Activated CD8-positive, alpha-beta memory T cell treated with anti-CD3 and anti-CD28 coated beads for 48 hours (primary cell): Measurements from ENCODE around the gene SLC25A23.

ENCODE experiments used
- DNase-seq, 3 experiments: peaks; one replicate each; pipeline ENCODE4 v3.0.0-alpha.2; 2020; ENCODE audit warnings: low read depth in 2 of 3, low spot score in 2 of 3

SLC25A23 gene

DNA sequence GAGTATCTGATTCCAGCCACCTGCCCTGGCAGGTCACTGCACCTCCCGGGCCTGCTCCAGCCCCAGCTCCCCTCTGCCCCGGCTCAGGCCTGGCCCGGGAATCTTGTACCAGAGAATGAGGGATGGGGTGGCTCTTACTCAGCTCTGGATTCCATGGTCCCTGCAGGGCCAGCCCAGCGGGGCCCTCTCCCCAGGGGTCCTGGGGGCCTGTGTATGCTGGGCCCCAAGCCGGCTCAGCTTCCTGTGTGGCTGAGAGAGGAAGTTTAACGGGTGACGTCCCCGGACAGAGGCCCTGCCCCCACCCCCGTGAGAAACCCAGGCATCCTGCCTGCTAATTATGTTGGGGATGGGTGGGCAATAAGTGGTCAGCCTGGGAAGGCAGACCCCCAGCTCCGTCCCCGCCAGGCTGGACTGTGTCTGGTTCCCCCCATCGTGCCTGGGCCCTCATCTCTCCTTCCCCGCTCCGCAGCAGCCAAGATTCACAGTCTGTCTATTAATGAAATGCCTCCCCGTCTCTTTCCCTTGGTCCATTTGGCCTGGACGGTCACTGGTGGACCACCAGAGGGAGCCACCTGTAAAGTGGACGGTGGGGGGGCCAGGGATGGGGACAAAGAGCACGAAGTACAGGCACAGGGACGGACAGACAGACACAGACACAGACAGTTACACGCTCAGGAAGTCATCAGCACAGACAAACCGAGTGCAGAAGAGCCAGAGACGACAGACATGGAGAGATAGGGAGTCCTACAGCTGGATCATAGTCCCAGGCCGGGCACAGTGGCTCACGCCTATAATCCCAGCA lies 22.1 kb upstream of the SLC25A23 start, which contains the start of gene DENND1C:
DENND1C (minus strand) TSS at position 247 of the 802 bp plus-strand sequence; CDS start at position 155, 92 bp downstream.
- DNase-seq: peak in 2 of 3 experiments; percentile 41 to 52

DNA sequence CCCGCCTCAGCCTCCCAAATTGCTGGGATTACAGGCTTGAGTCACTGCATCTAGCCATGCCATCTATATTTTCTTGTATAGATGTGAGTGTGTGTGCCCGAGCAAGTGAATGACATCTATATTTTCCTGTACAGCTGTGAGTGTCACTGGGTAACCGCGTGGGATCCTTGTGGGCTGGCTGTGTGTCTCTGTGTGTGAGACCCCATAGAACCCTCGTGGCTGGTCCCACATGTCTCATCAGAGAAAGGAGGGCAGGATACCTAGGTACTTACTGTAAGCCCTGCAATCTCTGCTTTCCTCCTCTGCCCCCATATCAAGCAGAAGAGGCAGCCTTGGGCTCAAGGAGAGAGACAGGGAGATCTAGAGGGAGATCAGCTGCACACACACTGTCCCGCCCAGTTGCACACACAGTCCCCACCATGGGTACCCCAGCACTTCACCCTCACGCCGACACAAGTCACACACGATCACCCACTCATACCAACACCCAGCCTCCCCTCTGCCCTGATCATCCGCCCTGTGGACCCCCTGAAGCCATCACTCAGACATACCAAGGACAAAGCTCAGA lies 21.3 kb upstream of the SLC25A23 start:
- no peak for DNase-seq

- DNase-seq: no peak
Measured at GRCh38 chr19:6479836-6480398, 20.3 kb upstream of the SLC25A23 start.

- no peak for DNase-seq
Measured at GRCh38 chr19:6478815-6479214, 19.2 kb upstream of the SLC25A23 start.

GRCh38 chr19:6476896-6477431 lies 17.4 kb upstream of the SLC25A23 start:
- no peak for DNase-seq

DNA sequence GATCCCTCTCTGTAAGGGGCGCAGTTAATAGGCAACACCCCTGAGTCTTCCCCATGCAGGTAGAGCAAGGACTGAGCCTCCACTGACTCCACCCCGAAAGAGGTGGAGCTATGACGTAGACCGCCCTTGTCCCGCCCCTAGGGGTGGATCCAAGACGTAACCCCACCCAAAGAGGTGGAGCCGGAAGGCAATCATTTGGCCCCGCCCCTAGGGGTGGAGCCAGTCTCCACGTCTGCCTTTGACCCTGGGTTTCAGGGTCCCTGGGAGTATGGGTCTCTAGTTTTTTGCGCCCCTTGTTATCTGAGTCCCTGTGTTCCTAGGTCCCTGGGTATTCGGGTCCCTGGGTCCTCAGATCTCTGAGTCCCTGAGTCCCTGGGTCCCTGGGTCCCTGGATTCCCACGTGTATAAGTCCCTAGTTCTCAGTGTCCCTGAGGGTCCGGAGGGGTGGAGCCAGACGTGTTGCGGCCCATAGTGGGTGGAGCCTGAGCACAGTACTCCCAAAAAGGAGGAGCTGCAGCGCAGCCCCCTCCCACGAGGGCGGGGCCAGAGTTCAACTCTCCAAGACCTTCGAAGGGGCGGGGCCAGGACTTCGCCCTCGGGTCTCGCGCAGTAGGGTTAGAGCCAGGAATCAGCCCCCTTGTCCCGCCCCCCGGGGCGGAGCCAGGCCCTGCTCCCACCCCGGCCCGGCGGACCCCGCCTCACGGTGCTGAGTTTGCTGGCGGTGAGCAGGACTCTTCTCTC lies 16.7 kb upstream of the SLC25A23 start:
- peak; percentile 29 to 71 (median 68) for DNase-seq

DNA sequence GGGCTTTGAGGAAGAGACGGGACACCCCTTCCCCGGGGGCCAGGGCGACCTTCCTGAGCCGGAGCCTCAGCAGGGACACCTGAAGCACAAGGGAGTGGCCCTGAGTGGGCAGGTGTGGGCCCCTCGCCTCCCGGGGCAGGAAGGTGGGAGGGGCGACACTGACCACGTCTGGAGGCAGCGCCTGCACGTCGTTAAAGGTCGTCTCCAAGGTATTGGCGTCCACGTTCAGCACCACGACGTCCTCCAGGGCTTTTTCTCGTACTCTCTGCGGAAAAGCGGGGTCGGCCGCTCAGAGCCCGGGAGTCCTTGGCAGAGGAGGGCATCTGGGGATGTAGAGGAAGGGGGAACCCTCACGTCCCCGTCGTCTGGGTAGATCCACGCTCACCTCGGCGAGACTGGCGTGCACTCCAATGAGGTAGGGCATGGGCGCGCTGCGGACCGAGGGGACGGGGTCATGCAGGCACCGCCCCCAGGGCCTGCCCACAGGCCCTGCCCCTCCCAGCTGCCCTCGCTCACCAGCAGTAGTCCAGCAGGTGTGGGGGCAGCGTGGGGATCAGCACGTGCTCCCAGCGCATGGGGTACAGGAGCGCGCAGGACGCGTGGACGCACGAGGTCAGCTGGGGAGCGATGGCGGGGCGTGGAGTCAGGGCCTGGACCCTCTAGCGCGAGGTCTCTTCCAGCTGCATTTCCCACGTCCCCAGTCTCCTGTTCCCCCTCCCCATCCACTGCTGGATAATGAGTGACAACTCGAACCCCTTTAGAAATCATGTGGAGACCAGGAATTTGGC lies 15.9 kb upstream of the SLC25A23 start:
- DNase-seq: no peak

DNA sequence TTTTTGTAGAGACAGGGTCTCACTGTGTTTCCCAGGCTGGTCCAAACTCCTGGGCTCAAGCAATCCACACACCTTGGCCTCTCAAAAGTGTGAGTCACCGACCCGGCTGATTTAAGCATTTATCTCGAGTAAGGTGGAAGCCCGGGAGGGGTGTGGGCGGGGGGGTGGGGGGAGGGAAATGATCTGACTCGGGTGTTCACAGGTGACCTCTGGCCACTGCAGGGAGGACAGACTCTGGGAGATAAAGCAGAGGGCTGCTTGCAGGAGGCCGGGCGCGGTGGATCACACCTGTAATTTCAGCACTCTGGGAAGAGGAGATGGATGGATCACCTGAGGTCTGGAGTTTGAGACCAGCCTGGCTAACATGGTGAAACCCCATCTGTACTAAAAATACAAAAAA lies 14.1 kb upstream of the SLC25A23 start:
- DNase-seq: no peak

DNA sequence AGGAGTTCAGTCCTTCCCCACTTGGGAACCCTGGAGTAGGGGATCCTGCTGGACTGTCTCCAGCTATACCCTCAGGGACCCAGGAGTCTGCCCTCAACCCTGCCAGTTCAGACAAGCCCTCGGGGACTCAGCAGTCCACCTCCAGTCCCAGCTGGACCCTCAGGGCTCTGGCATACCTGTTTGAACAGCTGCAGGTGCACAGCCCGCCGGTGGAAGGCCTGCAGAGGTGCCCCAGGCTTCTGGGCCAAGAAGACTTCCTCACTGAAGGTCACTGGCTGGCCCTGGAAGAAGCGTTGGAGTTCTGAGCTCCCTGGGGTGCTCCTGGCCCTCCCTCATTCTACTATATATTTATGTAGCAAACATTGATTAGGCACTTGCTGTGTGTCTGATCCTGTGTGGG lies 13.1 kb upstream of the SLC25A23 start:
- DNase-seq: no peak

GRCh38 chr19:6471076-6471475 lies 11.5 kb upstream of the SLC25A23 start:
- no peak for DNase-seq

GRCh38 chr19:6470173-6470572 lies 10.6 kb upstream of the SLC25A23 start:
- DNase-seq: no peak

- DNase-seq: no peak
Measured at GRCh38 chr19:6467384-6467783, 7.8 kb upstream of the SLC25A23 start.

DNA sequence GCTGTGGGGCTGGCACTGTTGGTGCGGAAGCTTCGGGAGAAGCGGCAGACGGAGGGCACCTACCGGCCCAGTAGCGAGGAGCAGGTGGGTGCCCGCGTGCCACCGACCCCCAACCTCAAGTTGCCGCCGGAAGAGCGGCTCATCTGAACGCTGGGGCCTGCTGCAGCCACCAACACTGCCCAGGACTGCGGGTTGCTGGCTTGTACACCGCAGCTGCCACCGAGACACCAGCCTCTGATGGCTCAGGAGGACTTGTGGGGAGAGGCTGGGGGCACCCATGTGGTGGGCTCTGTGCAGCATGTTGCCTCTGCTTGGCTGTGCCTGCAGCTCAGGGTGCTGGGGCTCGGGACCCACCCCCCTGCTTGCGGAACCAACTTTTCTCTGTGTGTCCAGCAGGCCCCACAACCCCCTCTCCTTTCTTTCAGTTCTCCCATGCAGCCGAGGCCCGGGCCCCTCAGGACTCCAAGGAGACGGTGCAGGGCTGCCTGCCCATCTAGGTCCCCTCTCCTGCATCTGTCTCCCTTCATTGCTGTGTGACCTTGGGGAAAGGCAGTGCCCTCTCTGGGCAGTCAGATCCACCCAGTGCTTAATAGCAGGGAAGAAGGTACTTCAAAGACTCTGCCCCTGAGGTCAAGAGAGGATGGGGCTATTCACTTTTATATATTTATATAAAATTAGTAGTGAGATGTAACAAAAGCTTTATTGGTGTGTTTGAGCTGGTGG lies 7.1 kb upstream of the SLC25A23 start:
- DNase-seq: no peak

DNA sequence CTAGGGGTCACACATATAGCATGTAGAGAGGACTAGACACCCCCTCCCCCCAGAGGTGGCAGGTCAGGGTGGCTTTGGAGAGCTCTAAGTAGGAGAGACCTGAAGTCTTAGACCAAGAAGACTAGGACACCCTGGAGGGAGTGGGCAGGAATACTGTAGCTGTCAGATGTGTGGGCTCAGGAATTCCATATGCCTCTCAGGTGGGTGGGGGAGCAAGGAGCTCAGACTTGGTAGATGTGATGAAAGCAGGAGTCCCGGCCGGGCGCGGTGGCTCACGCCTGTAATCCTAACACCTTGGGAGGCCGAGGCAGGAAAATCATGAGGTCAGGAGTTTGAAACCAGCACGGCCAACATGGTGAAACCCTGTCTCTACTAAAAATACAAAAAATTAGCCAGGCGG lies 6.1 kb upstream of the SLC25A23 start:
- no peak for DNase-seq

DNA sequence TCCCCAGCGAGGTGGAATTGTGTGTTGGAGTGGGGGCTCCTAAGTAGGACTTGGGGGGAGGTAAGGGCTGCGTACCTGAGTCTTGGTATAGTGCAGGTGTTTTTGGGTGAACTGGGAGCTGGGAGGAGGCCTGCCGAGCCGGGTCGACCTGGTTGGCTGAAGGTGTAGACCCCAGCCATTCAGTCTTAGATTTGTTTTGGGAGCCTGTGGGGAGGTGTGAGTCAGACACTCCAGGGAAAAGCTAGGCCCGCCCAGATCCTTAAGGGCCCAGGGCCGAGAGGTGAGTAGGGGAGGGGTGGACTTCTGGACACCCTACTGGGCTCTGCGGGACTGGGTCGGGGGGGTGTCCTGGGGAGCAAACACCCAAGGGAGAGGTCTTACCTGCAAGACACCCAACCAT lies 5.4 kb upstream of the SLC25A23 start:
- no peak for DNase-seq

- no peak for DNase-seq
Measured at GRCh38 chr19:6464070-6464873, 4.7 kb upstream of the SLC25A23 start, which contains the start of gene CRB3. TSS of gene CRB3 (plus strand) at chr19:6464271. CDS start at chr19:6464702, 431 bp downstream.

DNA sequence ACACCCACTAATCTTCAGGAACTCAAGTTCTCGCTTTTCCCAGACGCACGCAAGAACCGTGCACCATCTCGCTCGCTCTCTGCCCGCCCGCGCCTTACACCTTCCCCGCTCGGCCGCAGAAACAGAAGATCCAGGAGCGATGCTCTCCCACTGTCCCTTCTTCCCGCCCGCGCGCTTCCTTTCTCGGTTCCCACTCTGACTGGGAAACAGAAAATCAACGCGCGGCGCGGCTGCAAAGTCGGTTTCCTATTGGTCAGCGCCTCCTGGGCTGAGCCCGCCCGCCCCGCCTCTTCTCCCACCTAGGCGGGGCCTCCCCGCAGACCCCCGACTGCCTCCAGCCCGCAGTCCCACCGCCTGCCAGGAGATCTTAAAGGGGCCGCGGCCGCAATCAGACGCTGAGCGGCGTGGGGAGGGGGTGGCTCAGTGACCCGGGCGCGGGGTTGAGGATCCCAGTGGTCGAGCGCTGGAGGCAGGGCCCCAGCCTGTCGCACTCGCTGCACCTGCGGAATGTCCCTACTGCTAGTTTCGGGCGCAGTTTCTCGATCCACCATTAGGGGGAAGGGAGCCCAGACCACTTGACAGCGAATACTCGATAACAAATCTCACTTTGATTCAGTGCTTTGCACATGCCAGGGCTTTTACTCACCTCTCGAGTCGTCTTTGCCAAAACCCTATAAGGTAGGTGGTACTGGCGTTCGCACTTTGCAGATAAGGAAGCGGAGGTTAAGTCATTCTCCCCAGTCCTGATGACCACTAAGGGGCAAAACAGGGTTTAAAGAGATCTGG lies 700 bp upstream of the SLC25A23 start:
- peak; percentile 91 to 92 (median 92) for DNase-seq

DNA sequence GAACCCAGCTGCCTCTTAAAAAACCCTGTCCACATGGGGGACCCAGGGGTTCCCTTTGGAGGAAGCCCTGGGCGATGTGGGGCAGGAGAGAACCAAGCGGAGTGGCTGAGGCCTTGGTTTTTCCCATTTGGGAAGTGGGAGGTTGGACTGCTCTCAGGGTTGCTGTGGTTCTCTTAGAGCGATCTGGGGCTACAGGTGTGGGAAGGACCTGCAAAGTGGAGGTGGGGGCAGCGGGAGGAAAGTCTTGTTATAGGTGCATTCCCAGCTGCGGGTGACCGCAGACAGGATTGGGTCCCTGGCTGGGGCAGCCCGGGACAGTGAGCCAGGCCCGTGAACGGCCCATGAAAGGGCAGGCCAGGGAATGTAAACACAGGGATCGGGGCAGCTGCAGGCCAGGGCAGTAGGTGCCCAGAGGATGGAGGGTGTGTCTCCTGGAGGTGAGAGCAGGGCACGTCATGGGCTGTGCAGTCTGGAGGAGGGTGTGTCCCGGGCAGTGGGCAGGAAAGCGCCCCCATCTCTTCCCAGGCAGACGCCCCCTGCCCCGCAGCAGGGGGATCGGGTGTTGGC lies 814 bp downstream of the SLC25A23 start:
- no peak for DNase-seq
